Stimulated activated naive B cell treated with anti-CD40 and anti-IgM and Interleukin-4, amounts not matched to agents 10 μg/mL and 1 μg/mL and 100 μg/mL, for 72 hours (primary cell): ENCODE measurements around the gene DNM3.

Experiments
- ATAC-seq, 2 donors: fragments of 150-1000 bp; cut with Tn5 transposase; replicated peaks; 2 replicates each; pipeline ENCODE4 v1.10.0; 2021; ENCODE audit warnings: moderate library complexity in 1 of 2
- DNase-seq: peaks from one replicate; pipeline ENCODE4 v3.0.0; 2021
- H3K27ac Mint-ChIP-seq: one replicate; pipeline ENCODE4 v1.8.0; 2022; ENCODE audit warnings: mild to moderate bottlenecking, mixed read lengths
- H3K27me3 Mint-ChIP-seq, 2 donors: one replicate each; pipeline ENCODE4 v1.8.0; 2022; ENCODE audit warnings: mixed read lengths in 2 of 2
- H3K36me3 Mint-ChIP-seq, 2 donors: one replicate each; pipeline ENCODE4 v1.8.0; 2022; ENCODE audit warnings: mixed read lengths in 2 of 2, mild to moderate bottlenecking in 1 of 2
- H3K4me1 Mint-ChIP-seq, 2 donors: one replicate each; pipeline ENCODE4 v1.8.0; 2022; ENCODE audit warnings: mixed read lengths in 2 of 2, mild to moderate bottlenecking in 1 of 2
- H3K4me3 Mint-ChIP-seq, 2 donors: one replicate each; pipeline ENCODE4 v1.8.0; 2022; ENCODE audit warnings: mild to moderate bottlenecking in 2 of 2, mixed read lengths in 2 of 2, moderate library complexity in 1 of 2
- H3K9me3 Mint-ChIP-seq, 2 donors: one replicate each; pipeline ENCODE4 v1.8.0; 2022; ENCODE audit warnings: mixed read lengths in 2 of 2, mild to moderate bottlenecking in 1 of 2

DNM3 gene

GRCh38 chr1:172203902-172204301 is 362.6 kb downstream of the DNM3 start:
- Mint-ChIP-seq H3K36me3 (peaks cover 0 to 12% of the 10 kb centered on the region in 2 donors), H3K27me3 (no peaks in the 10 kb centered on the region), H3K4me1 (peaks cover 7 to 11% of the 10 kb centered on the region in 2 donors), H3K9me3 (peaks cover 8 to 9% of the 10 kb centered on the region in 2 donors), H3K27ac (no peak overlapping the region), H3K4me3 (no peak overlapping the region)
- no peak for ATAC-seq
- DNase-seq: no peak

GRCh38 chr1:172206256-172206655 is 365.0 kb downstream of the DNM3 start:
- Mint-ChIP-seq H3K27me3 (no peaks in the 10 kb centered on the region), H3K4me3 (no peak overlapping the region), H3K9me3 (no peaks in the 10 kb centered on the region), H3K36me3 (no peaks in the 10 kb centered on the region), H3K27ac (no peak overlapping the region), H3K4me1 (peaks cover 7 to 10% of the 10 kb centered on the region in 2 donors)
- DNase-seq: no peak
- ATAC-seq: peak; percentile 20 to 45

- ATAC-seq (no peak), DNase-seq (no peak)
- Mint-ChIP-seq H3K27me3 (no peaks in the 10 kb centered on the region), H3K4me1 (peaks cover 7 to 8% of the 10 kb centered on the region in 2 donors), H3K36me3 (no peaks in the 10 kb centered on the region), H3K9me3 (no peaks in the 10 kb centered on the region), H3K4me3 (no peak overlapping the region), H3K27ac (no peak overlapping the region)
These were observed 367.3 kb downstream of the DNM3 start for GRCh38 chr1:172208635-172209034.

- Mint-ChIP-seq H3K27ac (no peak overlapping the region), H3K36me3 (no peaks in the 10 kb centered on the region), H3K9me3 (no peaks in the 10 kb centered on the region), H3K4me1 (peaks cover 0 to 3% of the 10 kb centered on the region in 2 donors), H3K27me3 (no peaks in the 10 kb centered on the region), H3K4me3 (no peak overlapping the region)
- ATAC-seq (no peak), DNase-seq (no peak)
These were observed 369.9 kb downstream of the DNM3 start for GRCh38 chr1:172211221-172211620.

- DNase-seq (no peak), ATAC-seq (no peak)
- no peak overlapping the region for H3K27ac Mint-ChIP-seq
- no peaks in the 10 kb centered on the region for H3K4me1 Mint-ChIP-seq
- no peak overlapping the region for H3K4me3 Mint-ChIP-seq
- H3K9me3 Mint-ChIP-seq: no peaks in the 10 kb centered on the region
- H3K27me3 Mint-ChIP-seq: no peaks in the 10 kb centered on the region
- H3K36me3 Mint-ChIP-seq: no peaks in the 10 kb centered on the region
These were observed 370.8 kb downstream of the DNM3 start for GRCh38 chr1:172212124-172212523.

GRCh38 chr1:172215006-172215405 is 373.7 kb downstream of the DNM3 start:
- Mint-ChIP-seq H3K4me1 (no peaks in the 10 kb centered on the region), H3K9me3 (no peaks in the 10 kb centered on the region), H3K27me3 (no peaks in the 10 kb centered on the region), H3K36me3 (no peaks in the 10 kb centered on the region), H3K27ac (no peak overlapping the region), H3K4me3 (no peak overlapping the region)
- DNase-seq (no peak), ATAC-seq (no peak)

- Mint-ChIP-seq H3K4me3 (no peak overlapping the region), H3K27me3 (no peaks in the 10 kb centered on the region), H3K36me3 (no peaks in the 10 kb centered on the region), H3K9me3 (peaks cover 0 to 5% of the 10 kb centered on the region in 2 donors), H3K27ac (no peak overlapping the region), H3K4me1 (no peaks in the 10 kb centered on the region)
- DNase-seq: no peak
- ATAC-seq: no peak
These were observed 378.7 kb downstream of the DNM3 start for GRCh38 chr1:172219966-172220365.

- H3K27ac Mint-ChIP-seq: no peak overlapping the region
- H3K9me3 Mint-ChIP-seq: peaks cover 0 to 5% of the 10 kb centered on the region in 2 donors
These were observed 379.1 kb downstream of the DNM3 start for GRCh38 chr1:172220376-172220775.

GRCh38 chr1:172221436-172221835 is 380.1 kb downstream of the DNM3 start:
- ATAC-seq: no peak
- Mint-ChIP-seq H3K27me3 (no peaks in the 10 kb centered on the region), H3K9me3 (peaks cover 0 to 5% of the 10 kb centered on the region in 2 donors), H3K4me3 (no peak overlapping the region), H3K36me3 (no peaks in the 10 kb centered on the region), H3K27ac (no peak overlapping the region), H3K4me1 (no peaks in the 10 kb centered on the region)
- DNase-seq: no peak

More at GRCh38 chr1:172220376-172220775, 379.1 kb downstream of the DNM3 start:
- Mint-ChIP-seq H3K36me3 (no peaks in the 10 kb centered on the region), H3K4me3 (no peak overlapping the region), H3K4me1 (no peaks in the 10 kb centered on the region), H3K27me3 (no peaks in the 10 kb centered on the region)
- ATAC-seq (no peak), DNase-seq (no peak)

GRCh38 chr1:172224871-172225270 is 383.6 kb downstream of the DNM3 start:
- peaks cover 0 to 5% of the 10 kb centered on the region in 2 donors for H3K9me3 Mint-ChIP-seq
- H3K4me1 Mint-ChIP-seq: no peaks in the 10 kb centered on the region
- no peaks in the 10 kb centered on the region for H3K27me3 Mint-ChIP-seq
- ATAC-seq (no peak), DNase-seq (no peak)
- no peak overlapping the region for H3K27ac Mint-ChIP-seq
- H3K4me3 Mint-ChIP-seq: no peak overlapping the region
- no peaks in the 10 kb centered on the region for H3K36me3 Mint-ChIP-seq

GRCh38 chr1:172229942-172230341 is 388.6 kb downstream of the DNM3 start:
- Mint-ChIP-seq H3K27me3 (no peaks in the 10 kb centered on the region), H3K27ac (no peak overlapping the region), H3K4me1 (no peaks in the 10 kb centered on the region), H3K9me3 (peaks cover 0 to 3% of the 10 kb centered on the region in 2 donors), H3K36me3 (no peaks in the 10 kb centered on the region), H3K4me3 (no peak overlapping the region)
- ATAC-seq: no peak
- DNase-seq: no peak

- Mint-ChIP-seq H3K9me3 (peaks cover 0 to 3% of the 10 kb centered on the region in 2 donors), H3K27ac (no peak overlapping the region), H3K4me1 (no peaks in the 10 kb centered on the region), H3K27me3 (no peaks in the 10 kb centered on the region), H3K4me3 (no peak overlapping the region), H3K36me3 (no peaks in the 10 kb centered on the region)
- ATAC-seq (no peak), DNase-seq (no peak)
These were observed 389.2 kb downstream of the DNM3 start for GRCh38 chr1:172230526-172230925.

GRCh38 chr1:172236958-172237357 is 395.7 kb downstream of the DNM3 start:
- H3K36me3 Mint-ChIP-seq: no peaks in the 10 kb centered on the region
- no peaks in the 10 kb centered on the region for H3K27me3 Mint-ChIP-seq
- H3K27ac Mint-ChIP-seq: peak overlapping the region; percentile 6
- peaks cover 0 to 2% of the 10 kb centered on the region in 2 donors for H3K9me3 Mint-ChIP-seq
- DNase-seq (no peak), ATAC-seq (no peak)
- H3K4me3 Mint-ChIP-seq: no peak overlapping the region
- no peaks in the 10 kb centered on the region for H3K4me1 Mint-ChIP-seq

GRCh38 chr1:172238158-172238557 is 396.9 kb downstream of the DNM3 start:
- H3K36me3 Mint-ChIP-seq: no peaks in the 10 kb centered on the region
- ATAC-seq: no peak
- H3K4me1 Mint-ChIP-seq: no peaks in the 10 kb centered on the region
- H3K9me3 Mint-ChIP-seq: peaks cover 0 to 2% of the 10 kb centered on the region in 2 donors
- H3K27me3 Mint-ChIP-seq: no peaks in the 10 kb centered on the region
- no peak overlapping the region for H3K27ac Mint-ChIP-seq
- DNase-seq: no peak
- no peak overlapping the region for H3K4me3 Mint-ChIP-seq

GRCh38 chr1:172238965-172239364 is 397.7 kb downstream of the DNM3 start:
- DNase-seq (no peak), ATAC-seq (no peak)
- Mint-ChIP-seq H3K9me3 (peaks cover 0 to 2% of the 10 kb centered on the region in 2 donors), H3K27me3 (no peaks in the 10 kb centered on the region), H3K4me3 (no peak overlapping the region), H3K4me1 (no peaks in the 10 kb centered on the region), H3K36me3 (no peaks in the 10 kb centered on the region), H3K27ac (no peak overlapping the region)

- DNase-seq (no peak), ATAC-seq (no peak)
- Mint-ChIP-seq H3K27me3 (no peaks in the 10 kb centered on the region), H3K4me1 (no peaks in the 10 kb centered on the region), H3K9me3 (no peaks in the 10 kb centered on the region), H3K36me3 (no peaks in the 10 kb centered on the region), H3K4me3 (no peak overlapping the region), H3K27ac (no peak overlapping the region)
These were observed 398.6 kb downstream of the DNM3 start for GRCh38 chr1:172239901-172240300.
